ENCODE data around the gene MAPK12.

MAPK12 gene

DNA sequence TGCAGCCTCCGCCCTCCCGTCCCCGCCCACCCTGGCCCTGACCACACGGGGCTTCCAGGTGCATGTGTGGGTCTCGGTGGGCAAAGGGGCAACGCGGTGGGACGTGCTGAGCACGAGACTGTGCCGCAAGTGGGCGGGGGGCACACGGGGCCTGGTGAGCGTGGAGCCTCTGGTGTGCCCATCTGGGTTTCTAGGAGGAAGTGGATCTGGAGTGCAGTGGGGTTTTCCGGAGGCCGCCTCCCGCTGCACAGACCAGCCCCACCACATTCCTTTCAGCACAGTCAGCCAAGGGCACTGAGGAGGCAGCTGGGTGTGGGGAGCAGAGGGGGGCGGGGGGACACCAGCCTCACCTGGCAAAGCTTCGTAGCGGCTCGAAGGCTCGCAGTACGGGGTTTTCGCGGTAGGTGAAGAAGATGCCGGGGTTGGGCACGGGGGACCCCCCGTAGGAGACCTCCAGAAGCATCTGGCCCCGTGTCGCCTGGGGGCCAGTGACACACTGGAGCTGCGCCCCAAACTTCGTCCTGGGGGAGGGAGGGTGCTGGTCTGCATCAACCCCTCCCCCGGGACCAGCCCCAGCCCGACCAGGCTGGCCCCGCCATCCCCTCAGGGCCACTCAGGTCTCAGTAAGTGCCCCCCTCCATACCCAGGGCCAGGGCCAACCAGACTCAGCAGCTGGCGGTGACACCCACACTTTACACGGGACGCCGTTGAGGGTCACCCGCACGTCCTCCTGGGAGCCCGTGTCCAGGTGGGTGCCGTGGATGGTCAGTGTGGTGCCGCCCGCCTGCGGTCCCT is 21.1 kb upstream of the MAPK12 start:
- no peak overlapping the region for H3K4me3 ChIP-seq (ENCODE audit: low read depth, low read length)
- in situ Hi-C loops (cut with HindIII; ENCODE audit: low sequenced_read_pairs) = no loop called here
- no peak for TF ChIP-seq CTCF (IDR thresholded peaks at IDR 0.05; ENCODE audit: low read depth, low read length, missing control alignments)
- peak; percentile 45 for DNase-seq (ENCODE audit: low read depth)

- no peak for TF ChIP-seq CTCF (IDR thresholded peaks at IDR 0.05; ENCODE audit: low read depth, low read length, missing control alignments)
- DNase-seq (ENCODE audit: low read depth) = no peak
- no peak overlapping the region for H3K4me3 ChIP-seq (ENCODE audit: low read depth, low read length)
- in situ Hi-C loops (cut with HindIII; ENCODE audit: low sequenced_read_pairs) = no loop called here
These were observed 20.5 kb upstream of the MAPK12 start for GRCh38 chr22:50281957-50282356.

GRCh38 chr22:50281384-50281760 is 19.9 kb upstream of the MAPK12 start:
- in situ Hi-C loops (cut with HindIII; ENCODE audit: low sequenced_read_pairs) = no loop called here
- TF ChIP-seq CTCF (IDR thresholded peaks at IDR 0.05; ENCODE audit: low read depth, low read length, missing control alignments) = no peak
- DNase-seq (ENCODE audit: low read depth) = no peak
- H3K4me3 ChIP-seq (ENCODE audit: low read depth, low read length) = no peak overlapping the region

- no peak overlapping the region for H3K4me3 ChIP-seq (ENCODE audit: low read depth, low read length)
- in situ Hi-C loops (cut with HindIII; ENCODE audit: low sequenced_read_pairs) = no loop called here
- no peak for TF ChIP-seq CTCF (IDR thresholded peaks at IDR 0.05; ENCODE audit: low read depth, low read length, missing control alignments)
- DNase-seq (ENCODE audit: low read depth) = no peak
These were observed 19.4 kb upstream of the MAPK12 start for GRCh38 chr22:50280708-50281383.

DNA sequence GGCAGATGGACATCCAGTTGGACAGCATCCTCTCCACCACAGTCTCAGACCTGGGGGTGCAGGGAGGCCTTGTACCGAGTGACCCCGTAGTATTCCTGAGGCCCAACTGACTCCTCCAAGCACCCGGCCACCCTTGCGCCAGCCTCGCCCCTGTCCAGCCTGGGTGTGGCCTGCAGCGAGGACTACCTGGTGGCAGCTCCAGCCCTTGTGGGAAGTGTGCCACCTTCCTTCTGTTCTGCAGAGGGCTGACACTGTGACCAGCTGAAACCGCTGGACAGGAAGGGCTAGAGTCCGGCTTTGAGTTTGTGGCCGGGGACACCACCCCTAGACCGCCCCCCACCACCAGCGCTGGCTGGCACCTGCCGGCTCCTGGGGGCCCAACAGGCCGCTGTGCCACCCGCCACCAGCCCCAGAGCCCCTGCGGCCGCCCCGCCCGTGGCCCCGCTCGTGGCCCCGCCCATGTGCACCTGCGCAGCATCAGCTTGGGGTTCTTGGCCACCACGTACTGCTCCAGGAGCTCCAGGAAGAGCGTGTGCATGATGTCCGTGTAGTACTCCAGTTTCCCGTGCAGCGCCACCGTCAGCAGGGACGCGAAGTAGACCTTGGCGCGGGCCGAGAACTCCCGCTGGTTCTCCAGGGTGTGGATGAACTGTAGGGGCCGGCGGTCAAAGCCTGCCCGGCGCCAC is 18.7 kb upstream of the MAPK12 start:
- in situ Hi-C loops (cut with HindIII; ENCODE audit: low sequenced_read_pairs) = no loop called here
- DNase-seq (ENCODE audit: low read depth) = no peak
- H3K4me3 ChIP-seq (ENCODE audit: low read depth, low read length) = no peak overlapping the region
- no peak for TF ChIP-seq CTCF (IDR thresholded peaks at IDR 0.05; ENCODE audit: low read depth, low read length, missing control alignments)

GRCh38 chr22:50278956-50279619 is 17.6 kb upstream of the MAPK12 start:
- H3K4me3 ChIP-seq (ENCODE audit: low read depth, low read length) = no peak overlapping the region
- in situ Hi-C loops (cut with HindIII; ENCODE audit: low sequenced_read_pairs) = no loop called here
- DNase-seq (ENCODE audit: low read depth) = no peak
- no peak for TF ChIP-seq CTCF (IDR thresholded peaks at IDR 0.05; ENCODE audit: low read depth, low read length, missing control alignments)
